GM23338 (cell line): ENCODE measurements around the gene CERS3. TPM values are rescaled to one million over a fixed set of nuclear protein-coding genes. Genes with fewer than 3 reads are reported as not detected.

Source experiments
- ATAC-seq: fragments of 200-7000 bp; cut with Tn5 transposase; 3 replicates; pipeline ENCODE4 v1.9.1; 2020
- DNase-seq: peaks from one replicate; pipeline ENCODE4 v3.0.0-alpha.2; 2015; ENCODE audit warnings: low spot score
- H2AFZ ChIP-seq: fragments of 200-600 bp; sonication (generic); 2 replicates; pipeline ENCODE4 v1.8.0; 2016; ENCODE audit warnings: antibody characterized with exemption, mild to moderate bottlenecking, moderate library complexity
- H3F3A ChIP-seq: fragments of 200-600 bp; sonication (generic); replicated peaks from 2 replicates; pipeline ENCODE4 v1.8.0; 2017; ENCODE audit warnings: antibody characterized with exemption, mixed run types, low read depth
- H3K27ac ChIP-seq: fragments of 200-600 bp; sonication (generic); 2 replicates; pipeline ENCODE4 v1.6.1; 2016; ENCODE audit warnings: low read depth
- H3K27me3 ChIP-seq: fragments of 200-600 bp; sonication (generic); 2 replicates; pipeline ENCODE4 v1.8.0; 2016; ENCODE audit warnings: mild to moderate bottlenecking, mixed run types, moderate library complexity; ENCODE audit not compliant: insufficient read depth
- H3K36me3 ChIP-seq: fragments of 200-600 bp; sonication (generic); 2 replicates; pipeline ENCODE4 v1.8.0; 2016; ENCODE audit warnings: mild to moderate bottlenecking; ENCODE audit not compliant: insufficient read depth
- H3K4me1 ChIP-seq: fragments of 200-600 bp; sonication (generic); 2 replicates; pipeline ENCODE4 v1.8.0; 2016; ENCODE audit warnings: mild to moderate bottlenecking, moderate library complexity; ENCODE audit not compliant: insufficient read depth
- H3K4me2 ChIP-seq: fragments of 200-600 bp; sonication (generic); 2 replicates; pipeline ENCODE4 v1.7.1; 2017; ENCODE audit warnings: mixed run types
- H3K4me3 ChIP-seq: fragments of 200-600 bp; sonication (generic); 2 replicates; pipeline ENCODE4 v1.6.1; 2016; ENCODE audit warnings: mixed run types
- H3K79me2 ChIP-seq: fragments of 200-600 bp; sonication (generic); replicated peaks from 2 replicates; pipeline ENCODE4 v1.8.0; 2017; ENCODE audit warnings: mild to moderate bottlenecking; ENCODE audit not compliant: insufficient read depth
- H3K9me2 ChIP-seq: fragments of 200-600 bp; sonication (generic); 2 replicates; pipeline ENCODE4 v1.8.0; 2017; ENCODE audit not compliant: insufficient read depth
- H4K20me1 ChIP-seq: fragments of 200-600 bp; sonication (generic); replicated peaks from 2 replicates; pipeline ENCODE4 v1.8.0; 2017; ENCODE audit warnings: mild to moderate bottlenecking; ENCODE audit not compliant: insufficient read depth
- H3K27ac Mint-ChIP-seq: 2 replicates; pipeline ENCODE4 v1.8.0; 2020; ENCODE audit warnings: inconsistent platforms, mild to moderate bottlenecking, moderate library complexity, mixed read lengths
- H3K27me3 Mint-ChIP-seq: 3 replicates; pipeline ENCODE4 v1.8.0; 2022; ENCODE audit warnings: low read depth, mild to moderate bottlenecking, moderate library complexity, mixed read lengths, inconsistent platforms; ENCODE audit not compliant: insufficient read depth, poor library complexity
- H3K36me3 Mint-ChIP-seq: 3 replicates; pipeline ENCODE4 v1.8.0; 2021; ENCODE audit warnings: low read depth, mild to moderate bottlenecking, inconsistent platforms, moderate library complexity, mixed read lengths
- H3K4me1 Mint-ChIP-seq: 3 replicates; pipeline ENCODE4 v1.8.0; 2020; ENCODE audit warnings: mild to moderate bottlenecking, inconsistent platforms, mixed read lengths
- H3K4me3 Mint-ChIP-seq: 3 replicates; pipeline ENCODE4 v1.8.0; 2021; ENCODE audit warnings: moderate library complexity, mild to moderate bottlenecking, inconsistent platforms, mixed read lengths
- H3K9me3 Mint-ChIP-seq: 3 replicates; pipeline ENCODE4 v1.8.0; 2020; ENCODE audit warnings: moderate library complexity, mild to moderate bottlenecking, inconsistent platforms, mixed read lengths
- CREB1 ChIP-seq: fragments of 250-450 bp; sonication (Bioruptor Pico); IDR thresholded peaks from 2 replicates; pipeline ENCODE4 v1.5.0; 2020; ENCODE audit warnings: low read depth, mild to moderate bottlenecking, moderate library complexity
- CTCF ChIP-seq, 2 experiments: fragments of 200-600 bp in 1 of 2; sonication (generic) in 1 of 2; conservative IDR thresholded peaks; 2 replicates each; pipeline versions ENCODE4 v1.5.1 to v1.6.1; 2016 to 2017; ENCODE audit warnings: antibody characterized with exemption in 2 of 2, low read depth in 2 of 2, mild to moderate bottlenecking in 2 of 2, moderate library complexity in 1 of 2
- EZH2 ChIP-seq: fragments of 200-600 bp; sonication (generic); IDR thresholded peaks from one replicate; pipeline ENCODE4 v1.8.0; 2017; ENCODE audit warnings: antibody characterized with exemption, mild to moderate bottlenecking, low read depth; ENCODE audit not compliant: unreplicated experiment
- EZH2phosphoT487 ChIP-seq: fragments of 200-600 bp; sonication (generic); IDR thresholded peaks from one replicate; pipeline ENCODE4 v1.8.1; 2018; ENCODE audit warnings: antibody characterized with exemption; ENCODE audit not compliant: unreplicated experiment
- JUNB ChIP-seq: IDR thresholded peaks from one replicate; pipeline ENCODE4 v1.6.1; 2016; ENCODE audit warnings: antibody characterized with exemption; ENCODE audit not compliant: unreplicated experiment
- NANOG ChIP-seq: IDR thresholded peaks from 2 replicates; pipeline ENCODE4 v1.6.1; 2016; ENCODE audit warnings: antibody characterized with exemption, borderline replicate concordance
- POLR2AphosphoS5 ChIP-seq: IDR thresholded peaks from 2 replicates; pipeline ENCODE4 v1.6.1; 2016; ENCODE audit warnings: antibody characterized with exemption, low read depth
- STAT1 ChIP-seq: IDR thresholded peaks from one replicate; pipeline ENCODE4 v1.6.1; 2016; ENCODE audit warnings: antibody characterized with exemption; ENCODE audit not compliant: unreplicated experiment
- ZNF114 ChIP-seq: fragments of 250-450 bp; sonication (Bioruptor Pico); IDR thresholded peaks from 2 replicates; pipeline ENCODE4 v1.5.0; 2020; ENCODE audit warnings: mild to moderate bottlenecking, moderate library complexity
- ZNF331 ChIP-seq: fragments of 250-450 bp; sonication (Bioruptor Pico); IDR thresholded peaks from 2 replicates; pipeline ENCODE4 v1.5.0; 2020; ENCODE audit warnings: low read depth, mild to moderate bottlenecking, moderate library complexity
- polyA plus RNA-seq: library from polyadenylated mRNA; unstranded; fragments of >200 nt; fragmentation: Nextera tagmentation; extraction: Ambion mirVana; gene quantifications from 2 replicates; pipeline ENCODE4 v1.2.1, GENCODE V29; 2016
- total RNA-seq: library from RNA; depleted of rRNA; stranded (reverse); fragments of >200 nt; shearing (Covaris generic); gene quantifications from 2 replicates; pipeline ENCODE4 v1.2.3, GENCODE V29; 2014
- TF ChIP-seq, protein P1 (sequence below): IDR thresholded peaks from one replicate; pipeline ENCODE4 v1.6.1; 2018; ENCODE audit warnings: antibody characterized with exemption; ENCODE audit not compliant: unreplicated experiment
- TF ChIP-seq, protein P2 (sequence below): fragments of 250-450 bp; sonication (Bioruptor Pico); IDR thresholded peaks from 2 replicates; pipeline ENCODE4 v1.5.0; 2020; ENCODE audit warnings: mild to moderate bottlenecking, moderate library complexity
- TF ChIP-seq, protein P3 (sequence below): IDR thresholded peaks from 2 replicates; pipeline ENCODE4 v1.6.1; 2016; ENCODE audit warnings: antibody characterized with exemption

The CERS3 gene
- total and polyA plus RNA-seq, 2 experiments from 2014 or later, result 1.8 to 2.2 TPM

- ATAC-seq (no peak), DNase-seq (no peak)
- no peaks in the 10 kb centered on the region for H3K36me3 Mint-ChIP-seq
- Histone ChIP-seq H3K4me1 (no peaks in the 10 kb centered on the region), H3K36me3 (no peaks in the 10 kb centered on the region; the same call in 1 of the 2 replicates), H4K20me1 (no peaks in the 10 kb centered on the region), H3K79me2 (no peaks in the 10 kb centered on the region), H2AFZ (no peak overlapping the region), H3K9me2 (no peaks in the 10 kb centered on the region), H3K27ac (no peak overlapping the region), H3F3A (no peaks in the 10 kb centered on the region), H3K27me3 (no peaks in the 10 kb centered on the region), H3K4me3 (no peak overlapping the region), H3K4me2 (no peak overlapping the region)
- peaks cover 2% of the 10 kb centered on the region for H3K27me3 Mint-ChIP-seq
- peaks cover 4% of the 10 kb centered on the region; the same call in 2 of the 3 replicates for H3K4me1 Mint-ChIP-seq
- TF ChIP-seq, protein P1, sequence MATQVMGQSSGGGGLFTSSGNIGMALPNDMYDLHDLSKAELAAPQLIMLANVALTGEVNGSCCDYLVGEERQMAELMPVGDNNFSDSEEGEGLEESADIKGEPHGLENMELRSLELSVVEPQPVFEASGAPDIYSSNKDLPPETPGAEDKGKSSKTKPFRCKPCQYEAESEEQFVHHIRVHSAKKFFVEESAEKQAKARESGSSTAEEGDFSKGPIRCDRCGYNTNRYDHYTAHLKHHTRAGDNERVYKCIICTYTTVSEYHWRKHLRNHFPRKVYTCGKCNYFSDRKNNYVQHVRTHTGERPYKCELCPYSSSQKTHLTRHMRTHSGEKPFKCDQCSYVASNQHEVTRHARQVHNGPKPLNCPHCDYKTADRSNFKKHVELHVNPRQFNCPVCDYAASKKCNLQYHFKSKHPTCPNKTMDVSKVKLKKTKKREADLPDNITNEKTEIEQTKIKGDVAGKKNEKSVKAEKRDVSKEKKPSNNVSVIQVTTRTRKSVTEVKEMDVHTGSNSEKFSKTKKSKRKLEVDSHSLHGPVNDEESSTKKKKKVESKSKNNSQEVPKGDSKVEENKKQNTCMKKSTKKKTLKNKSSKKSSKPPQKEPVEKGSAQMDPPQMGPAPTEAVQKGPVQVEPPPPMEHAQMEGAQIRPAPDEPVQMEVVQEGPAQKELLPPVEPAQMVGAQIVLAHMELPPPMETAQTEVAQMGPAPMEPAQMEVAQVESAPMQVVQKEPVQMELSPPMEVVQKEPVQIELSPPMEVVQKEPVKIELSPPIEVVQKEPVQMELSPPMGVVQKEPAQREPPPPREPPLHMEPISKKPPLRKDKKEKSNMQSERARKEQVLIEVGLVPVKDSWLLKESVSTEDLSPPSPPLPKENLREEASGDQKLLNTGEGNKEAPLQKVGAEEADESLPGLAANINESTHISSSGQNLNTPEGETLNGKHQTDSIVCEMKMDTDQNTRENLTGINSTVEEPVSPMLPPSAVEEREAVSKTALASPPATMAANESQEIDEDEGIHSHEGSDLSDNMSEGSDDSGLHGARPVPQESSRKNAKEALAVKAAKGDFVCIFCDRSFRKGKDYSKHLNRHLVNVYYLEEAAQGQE, result no peak
- TF ChIP-seq EZH2, result no peak
- TF ChIP-seq CREB1 (CRISPR knock-in tag), result no peak
- no peak for TF ChIP-seq CTCF (conservative IDR thresholded peaks at IDR 0.05; ENCODE audit: low read depth in 2 of 2)
- TF ChIP-seq EZH2phosphoT487, result no peak
- TF ChIP-seq STAT1, result no peak
- no peak for TF ChIP-seq JUNB
- TF ChIP-seq, protein P2, sequence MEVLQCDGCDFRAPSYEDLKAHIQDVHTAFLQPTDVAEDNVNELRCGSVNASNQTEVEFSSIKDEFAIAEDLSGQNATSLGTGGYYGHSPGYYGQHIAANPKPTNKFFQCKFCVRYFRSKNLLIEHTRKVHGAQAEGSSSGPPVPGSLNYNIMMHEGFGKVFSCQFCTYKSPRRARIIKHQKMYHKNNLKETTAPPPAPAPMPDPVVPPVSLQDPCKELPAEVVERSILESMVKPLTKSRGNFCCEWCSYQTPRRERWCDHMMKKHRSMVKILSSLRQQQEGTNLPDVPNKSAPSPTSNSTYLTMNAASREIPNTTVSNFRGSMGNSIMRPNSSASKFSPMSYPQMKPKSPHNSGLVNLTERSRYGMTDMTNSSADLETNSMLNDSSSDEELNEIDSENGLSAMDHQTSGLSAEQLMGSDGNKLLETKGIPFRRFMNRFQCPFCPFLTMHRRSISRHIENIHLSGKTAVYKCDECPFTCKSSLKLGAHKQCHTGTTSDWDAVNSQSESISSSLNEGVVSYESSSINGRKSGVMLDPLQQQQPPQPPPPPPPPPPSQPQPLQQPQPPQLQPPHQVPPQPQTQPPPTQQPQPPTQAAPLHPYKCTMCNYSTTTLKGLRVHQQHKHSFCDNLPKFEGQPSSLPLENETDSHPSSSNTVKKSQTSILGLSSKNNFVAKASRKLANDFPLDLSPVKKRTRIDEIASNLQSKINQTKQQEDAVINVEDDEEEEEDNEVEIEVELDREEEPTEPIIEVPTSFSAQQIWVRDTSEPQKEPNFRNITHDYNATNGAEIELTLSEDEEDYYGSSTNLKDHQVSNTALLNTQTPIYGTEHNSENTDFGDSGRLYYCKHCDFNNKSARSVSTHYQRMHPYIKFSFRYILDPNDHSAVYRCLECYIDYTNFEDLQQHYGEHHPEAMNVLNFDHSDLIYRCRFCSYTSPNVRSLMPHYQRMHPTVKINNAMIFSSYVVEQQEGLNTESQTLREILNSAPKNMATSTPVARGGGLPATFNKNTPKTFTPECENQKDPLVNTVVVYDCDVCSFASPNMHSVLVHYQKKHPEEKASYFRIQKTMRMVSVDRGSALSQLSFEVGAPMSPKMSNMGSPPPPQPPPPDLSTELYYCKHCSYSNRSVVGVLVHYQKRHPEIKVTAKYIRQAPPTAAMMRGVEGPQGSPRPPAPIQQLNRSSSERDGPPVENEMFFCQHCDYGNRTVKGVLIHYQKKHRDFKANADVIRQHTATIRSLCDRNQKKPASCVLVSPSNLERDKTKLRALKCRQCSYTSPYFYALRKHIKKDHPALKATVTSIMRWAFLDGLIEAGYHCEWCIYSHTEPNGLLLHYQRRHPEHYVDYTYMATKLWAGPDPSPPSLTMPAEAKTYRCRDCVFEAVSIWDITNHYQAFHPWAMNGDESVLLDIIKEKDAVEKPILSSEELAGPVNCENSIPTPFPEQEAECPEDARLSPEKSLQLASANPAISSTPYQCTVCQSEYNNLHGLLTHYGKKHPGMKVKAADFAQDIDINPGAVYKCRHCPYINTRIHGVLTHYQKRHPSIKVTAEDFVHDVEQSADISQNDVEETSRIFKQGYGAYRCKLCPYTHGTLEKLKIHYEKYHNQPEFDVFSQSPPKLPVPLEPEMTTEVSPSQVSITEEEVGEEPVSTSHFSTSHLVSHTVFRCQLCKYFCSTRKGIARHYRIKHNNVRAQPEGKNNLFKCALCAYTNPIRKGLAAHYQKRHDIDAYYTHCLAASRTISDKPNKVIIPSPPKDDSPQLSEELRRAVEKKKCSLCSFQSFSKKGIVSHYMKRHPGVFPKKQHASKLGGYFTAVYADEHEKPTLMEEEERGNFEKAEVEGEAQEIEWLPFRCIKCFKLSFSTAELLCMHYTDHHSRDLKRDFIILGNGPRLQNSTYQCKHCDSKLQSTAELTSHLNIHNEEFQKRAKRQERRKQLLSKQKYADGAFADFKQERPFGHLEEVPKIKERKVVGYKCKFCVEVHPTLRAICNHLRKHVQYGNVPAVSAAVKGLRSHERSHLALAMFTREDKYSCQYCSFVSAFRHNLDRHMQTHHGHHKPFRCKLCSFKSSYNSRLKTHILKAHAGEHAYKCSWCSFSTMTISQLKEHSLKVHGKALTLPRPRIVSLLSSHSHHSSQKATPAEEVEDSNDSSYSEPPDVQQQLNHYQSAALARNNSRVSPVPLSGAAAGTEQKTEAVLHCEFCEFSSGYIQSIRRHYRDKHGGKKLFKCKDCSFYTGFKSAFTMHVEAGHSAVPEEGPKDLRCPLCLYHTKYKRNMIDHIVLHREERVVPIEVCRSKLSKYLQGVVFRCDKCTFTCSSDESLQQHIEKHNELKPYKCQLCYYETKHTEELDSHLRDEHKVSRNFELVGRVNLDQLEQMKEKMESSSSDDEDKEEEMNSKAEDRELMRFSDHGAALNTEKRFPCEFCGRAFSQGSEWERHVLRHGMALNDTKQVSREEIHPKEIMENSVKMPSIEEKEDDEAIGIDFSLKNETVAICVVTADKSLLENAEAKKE, result no peak
- TF ChIP-seq ZNF114, result no peak
- no peak for TF ChIP-seq ZNF331 (CRISPR knock-in tag)
- TF ChIP-seq NANOG, result no peak
- TF ChIP-seq POLR2AphosphoS5, result no peak
- TF ChIP-seq, protein P3, sequence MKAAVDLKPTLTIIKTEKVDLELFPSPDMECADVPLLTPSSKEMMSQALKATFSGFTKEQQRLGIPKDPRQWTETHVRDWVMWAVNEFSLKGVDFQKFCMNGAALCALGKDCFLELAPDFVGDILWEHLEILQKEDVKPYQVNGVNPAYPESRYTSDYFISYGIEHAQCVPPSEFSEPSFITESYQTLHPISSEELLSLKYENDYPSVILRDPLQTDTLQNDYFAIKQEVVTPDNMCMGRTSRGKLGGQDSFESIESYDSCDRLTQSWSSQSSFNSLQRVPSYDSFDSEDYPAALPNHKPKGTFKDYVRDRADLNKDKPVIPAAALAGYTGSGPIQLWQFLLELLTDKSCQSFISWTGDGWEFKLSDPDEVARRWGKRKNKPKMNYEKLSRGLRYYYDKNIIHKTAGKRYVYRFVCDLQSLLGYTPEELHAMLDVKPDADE, result no peak
- H3K4me3 Mint-ChIP-seq, result no peak overlapping the region
- H3K27ac Mint-ChIP-seq, result no peak overlapping the region
- peaks cover 3% of the 10 kb centered on the region; the same call in 2 of the 3 replicates for H3K9me3 Mint-ChIP-seq
Observed at GRCh38 chr15:100483370-100483769, 45.4 kb downstream of the CERS3 start.
